BJ (cell line): ENCODE data around the gene TTC28. TPM values are rescaled to one million over a fixed set of nuclear protein-coding genes. Genes with fewer than 3 reads are reported as not detected.

Source experiments
- CTCF ChIA-PET: fragments of 350-600 bp; formaldehyde crosslinking; extraction: SDS; loops from one replicate; lab custom pipeline; 2021; ENCODE audit warnings: antibody characterized with exemption, inconsistent platforms; lab: Yijun Ruan, JAX
- POLR2A ChIA-PET: fragments of 300-600 bp; sonication (Branson Sonifier 250); formaldehyde crosslinking; extraction: SDS; loops from one replicate; lab custom pipeline; 2021; ENCODE audit warnings: antibody characterized with exemption; lab: Charles Lee
- DNase-seq: peaks from one replicate; pipeline ENCODE4 v3.0.0-alpha.2; 2011; ENCODE audit warnings: low read depth
- H3K27me3 ChIP-seq: 2 replicates; pipeline ENCODE4 v1.6.0; 2011; ENCODE audit warnings: low read length; ENCODE audit not compliant: control insufficient read depth, insufficient read depth
- H3K36me3 ChIP-seq: 2 replicates; pipeline ENCODE4 v1.5.1; 2011; ENCODE audit warnings: low read length; ENCODE audit not compliant: control insufficient read depth, insufficient read depth
- H3K4me3 ChIP-seq: 2 replicates; pipeline ENCODE4 v1.5.1; 2011; ENCODE audit warnings: low read depth, mild to moderate bottlenecking, control low read depth, low read length
- polyA plus RNA-seq: library from polyadenylated mRNA; depleted of rRNA; stranded (reverse); fragments of >200 nt; gene quantifications from 2 replicates; pipeline ENCODE4 v1.2.3, GENCODE V29; 2011
- TF ChIP-seq, protein P1 (sequence below): IDR thresholded peaks from 2 replicates; pipeline ENCODE4 v1.5.1; 2011; ENCODE audit warnings: low read depth, mild to moderate bottlenecking, control low read depth, inconsistent platforms, low read length, moderate library complexity; ENCODE audit not compliant: insufficient read depth

TTC28 gene
- polyA plus RNA-seq, 1 experiment: 8.7 TPM

DNA sequence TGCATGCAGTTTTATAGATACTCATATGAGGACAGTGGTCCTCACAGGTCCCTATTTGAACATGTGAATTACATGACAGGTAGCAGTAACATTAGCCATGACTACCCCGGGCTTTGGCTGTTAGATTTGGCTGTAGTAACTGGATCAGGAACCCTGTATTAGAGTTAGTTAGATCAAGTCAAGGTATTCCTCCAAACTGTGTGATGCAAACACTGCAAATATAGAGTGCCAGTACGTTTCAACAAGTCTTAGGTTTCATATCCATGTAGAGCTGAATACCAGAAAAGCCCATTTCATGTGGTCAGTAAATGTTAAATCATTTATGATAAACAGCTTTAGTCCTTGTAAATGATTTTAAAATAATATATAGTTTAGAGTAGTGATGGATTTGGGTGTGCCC lies 731.1 kb downstream of the TTC28 start:
- POLR2A ChIA-PET: no interaction called here
- no peaks in the 10 kb centered on the region for H3K27me3 ChIP-seq
- CTCF ChIA-PET: interaction anchor here (1.6 kb wide), 1 partner anchor 12 kb away, joined by 5 read pairs; no protein-coding TSS in a partner anchor
- no peak for DNase-seq
- no peak overlapping the region for H3K4me3 ChIP-seq
- TF ChIP-seq, protein P1, sequence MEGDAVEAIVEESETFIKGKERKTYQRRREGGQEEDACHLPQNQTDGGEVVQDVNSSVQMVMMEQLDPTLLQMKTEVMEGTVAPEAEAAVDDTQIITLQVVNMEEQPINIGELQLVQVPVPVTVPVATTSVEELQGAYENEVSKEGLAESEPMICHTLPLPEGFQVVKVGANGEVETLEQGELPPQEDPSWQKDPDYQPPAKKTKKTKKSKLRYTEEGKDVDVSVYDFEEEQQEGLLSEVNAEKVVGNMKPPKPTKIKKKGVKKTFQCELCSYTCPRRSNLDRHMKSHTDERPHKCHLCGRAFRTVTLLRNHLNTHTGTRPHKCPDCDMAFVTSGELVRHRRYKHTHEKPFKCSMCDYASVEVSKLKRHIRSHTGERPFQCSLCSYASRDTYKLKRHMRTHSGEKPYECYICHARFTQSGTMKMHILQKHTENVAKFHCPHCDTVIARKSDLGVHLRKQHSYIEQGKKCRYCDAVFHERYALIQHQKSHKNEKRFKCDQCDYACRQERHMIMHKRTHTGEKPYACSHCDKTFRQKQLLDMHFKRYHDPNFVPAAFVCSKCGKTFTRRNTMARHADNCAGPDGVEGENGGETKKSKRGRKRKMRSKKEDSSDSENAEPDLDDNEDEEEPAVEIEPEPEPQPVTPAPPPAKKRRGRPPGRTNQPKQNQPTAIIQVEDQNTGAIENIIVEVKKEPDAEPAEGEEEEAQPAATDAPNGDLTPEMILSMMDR: no peak
- H3K36me3 ChIP-seq: no peaks in the 10 kb centered on the region

DNA sequence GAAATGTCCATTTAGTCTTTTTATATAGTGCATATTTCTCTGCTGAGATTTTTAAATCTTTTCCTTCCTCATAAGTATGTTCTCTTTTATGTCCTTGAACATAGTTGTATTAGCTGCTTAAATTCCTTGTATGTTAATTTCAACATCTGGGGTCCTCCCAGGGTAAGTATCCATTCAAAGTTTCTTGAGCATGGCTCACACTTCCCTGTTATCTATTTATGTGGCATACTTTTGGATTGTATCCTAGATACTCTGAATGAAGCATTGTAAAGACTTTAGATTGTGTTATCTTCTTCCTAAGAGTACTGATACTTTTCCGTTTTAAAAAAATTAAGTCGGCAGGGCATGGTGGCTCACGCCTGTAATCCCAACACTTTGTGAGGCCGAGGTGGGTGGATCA lies 732.2 kb downstream of the TTC28 start:
- ChIA-PET CTCF (interaction anchor here (0.7 to 1.6 kb wide), 2 partner anchors 11 to 788 kb away, joined by 4 to 5 read pairs; no protein-coding TSS in a partner anchor), POLR2A (no interaction called here)
- Histone ChIP-seq H3K36me3 (no peaks in the 10 kb centered on the region), H3K4me3 (no peak overlapping the region), H3K27me3 (no peaks in the 10 kb centered on the region)
- DNase-seq: no peak
- TF ChIP-seq, protein P1: no peak

DNA sequence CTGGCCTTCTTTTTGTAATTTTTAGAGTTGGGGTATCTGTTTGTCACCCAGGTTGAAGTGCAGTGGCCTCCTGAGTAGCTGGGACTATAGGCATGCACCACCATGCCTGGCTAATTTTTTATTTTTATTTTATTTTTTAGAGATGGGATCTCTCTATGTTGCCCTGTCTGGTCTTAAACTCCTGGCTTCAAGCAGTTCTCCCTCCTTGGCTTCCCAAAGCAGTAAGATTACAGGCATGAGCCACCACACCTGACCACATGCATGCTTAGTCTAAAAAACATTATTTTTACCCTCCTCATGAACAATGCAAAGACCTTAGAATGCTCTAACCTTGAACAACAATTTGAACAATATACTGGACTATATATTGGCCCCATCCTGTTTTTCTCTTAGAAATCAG lies 738.5 kb downstream of the TTC28 start:
- POLR2A ChIA-PET: no interaction called here
- TF ChIP-seq, protein P1: no peak
- no peak for DNase-seq
- CTCF ChIA-PET: no interaction called here
- Histone ChIP-seq H3K27me3 (no peaks in the 10 kb centered on the region), H3K36me3 (no peaks in the 10 kb centered on the region), H3K4me3 (no peak overlapping the region)

DNA sequence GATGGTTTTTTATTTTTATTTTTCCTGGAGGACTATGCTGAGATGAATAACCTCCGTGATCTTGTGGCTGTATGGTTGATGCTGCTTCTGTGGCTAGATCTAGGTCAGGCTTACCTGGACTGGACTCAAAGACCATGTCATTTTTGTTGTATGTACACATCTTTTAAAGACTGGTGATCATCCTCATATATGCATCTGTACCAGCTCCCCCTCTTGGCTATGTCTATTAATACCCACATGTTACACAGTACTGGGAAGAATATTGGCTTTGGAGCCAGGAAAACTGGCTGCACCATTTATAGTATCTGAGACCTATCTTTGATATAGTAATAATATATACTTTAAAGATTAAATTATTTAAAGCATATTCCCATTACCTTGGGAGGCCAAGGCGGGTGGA lies 742.2 kb downstream of the TTC28 start:
- TF ChIP-seq, protein P1: peak; percentile 12; the same call in 1 of the 2 replicates
- ChIA-PET POLR2A (no interaction called here), CTCF (interaction anchor here (1.0 to 1.6 kb wide), 5 partner anchors 10 to 66 kb away, joined by 3 to 5 read pairs (median 4); no protein-coding TSS in a partner anchor)

DNA sequence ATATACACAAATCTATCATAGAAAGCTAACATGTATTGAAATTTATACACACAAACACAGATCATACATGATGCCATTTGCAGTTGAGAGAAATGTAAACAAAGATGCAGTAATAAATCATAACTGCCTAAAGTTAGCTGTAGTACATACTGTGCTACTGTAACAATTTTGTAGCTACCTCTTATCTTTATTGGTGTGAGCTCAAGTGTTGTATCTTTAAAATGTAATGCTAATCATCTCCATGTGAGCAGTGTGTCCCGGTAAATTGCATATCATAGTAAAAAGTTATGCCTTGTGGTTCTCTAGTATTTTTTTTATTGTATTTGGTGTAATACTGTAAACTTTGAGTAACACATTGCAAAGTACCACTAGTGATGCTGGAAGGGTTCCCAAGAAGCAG lies 743.7 kb downstream of the TTC28 start:
- Histone ChIP-seq H3K4me3 (no peak overlapping the region), H3K27me3 (no peaks in the 10 kb centered on the region), H3K36me3 (no peaks in the 10 kb centered on the region)
- TF ChIP-seq, protein P1: no peak
- ChIA-PET POLR2A (interaction anchor here (0.8 kb wide), 1 partner anchor 127 kb away, joined by 3 read pairs; no protein-coding TSS in a partner anchor), CTCF (no interaction called here)
- no peak for DNase-seq

More for the DNA sequence above, 742.2 kb downstream of the TTC28 start:
- Histone ChIP-seq H3K27me3 (no peaks in the 10 kb centered on the region), H3K36me3 (no peaks in the 10 kb centered on the region), H3K4me3 (no peak overlapping the region)
- DNase-seq: no peak
